ENCODE results near the gene CACNG8.

The CACNG8 gene

DNA sequence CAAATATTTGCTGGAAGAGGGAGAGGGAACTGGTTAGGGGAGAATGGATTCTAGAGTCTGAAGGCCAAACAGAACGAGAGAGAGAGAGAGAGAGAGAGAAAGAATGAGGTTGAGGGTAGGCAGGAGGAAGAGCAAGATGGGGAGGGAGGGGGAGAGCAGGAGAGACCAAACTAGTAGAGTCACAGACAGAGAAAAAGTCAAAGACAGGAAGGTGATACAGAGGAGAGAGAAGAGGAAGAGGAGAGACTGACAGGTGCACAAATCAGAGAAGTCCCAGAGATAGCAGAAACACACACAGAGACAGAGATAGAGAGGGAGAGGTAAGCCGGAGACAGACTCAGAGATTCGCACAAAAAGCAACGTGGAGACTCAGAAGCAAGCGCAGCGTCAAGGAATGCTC, 23.1 kb downstream of the CACNG8 start:
- DNase-seq, result no peak
- in situ Hi-C loops (cut with HindIII; ENCODE audit: low pct_ligation_motif_present, low pct_unique_long_range_greater_than_20kb, low sequenced_read_pairs), result no loop called here

- DNase-seq, result no peak
- in situ Hi-C loops (cut with HindIII; ENCODE audit: low pct_ligation_motif_present, low pct_unique_long_range_greater_than_20kb, low sequenced_read_pairs), result no loop called here
Observed at GRCh38 chr19:53988981-53989380, 26.2 kb downstream of the CACNG8 start.

DNA sequence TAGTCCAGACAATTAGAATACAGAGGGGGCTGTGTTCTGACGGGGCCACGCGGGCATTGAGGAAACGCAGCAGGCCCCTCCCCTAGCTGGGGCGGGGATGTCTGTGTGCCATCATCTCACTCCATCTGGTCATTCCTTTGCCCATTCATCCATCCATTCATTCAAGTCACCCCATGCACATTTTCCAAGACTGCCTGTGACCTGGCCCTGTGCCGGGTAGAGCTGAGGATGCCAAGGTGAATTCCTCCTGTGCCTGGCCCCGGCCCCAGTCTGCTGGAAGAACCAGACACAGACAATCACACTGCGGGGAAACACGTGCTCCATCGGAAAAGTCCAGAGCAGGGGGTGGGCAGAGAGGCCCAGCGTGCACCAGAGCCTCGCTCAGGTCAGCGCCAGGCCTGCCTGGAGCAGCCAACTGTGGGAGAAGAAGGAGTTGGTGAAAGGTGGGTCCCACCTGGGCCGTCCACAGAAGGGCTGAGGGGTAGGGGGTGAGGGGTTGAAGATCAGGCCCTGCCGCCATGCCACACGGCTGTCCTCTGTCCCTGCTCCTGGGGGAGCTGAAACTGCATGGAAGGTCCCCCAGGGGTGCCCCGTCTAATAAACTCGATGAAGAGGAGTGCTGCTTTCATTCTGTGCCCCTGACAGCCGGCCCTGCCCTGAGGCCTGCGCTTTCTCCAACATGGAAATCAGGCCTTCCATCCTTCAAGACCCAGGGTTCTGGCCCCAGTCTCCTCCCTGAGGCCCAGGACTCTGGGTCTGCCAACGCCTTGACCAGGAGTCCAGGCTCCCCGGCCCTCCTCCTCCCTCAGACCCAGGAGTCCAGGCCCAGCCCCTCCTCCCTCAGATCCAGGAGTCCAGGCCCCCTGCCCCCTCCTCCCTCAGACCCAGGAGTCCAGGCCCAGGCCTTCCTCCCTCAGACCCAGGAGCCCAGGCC, 27.1 kb downstream of the CACNG8 start:
- in situ Hi-C loops (cut with HindIII; ENCODE audit: low pct_ligation_motif_present, low pct_unique_long_range_greater_than_20kb, low sequenced_read_pairs), result no loop called here
- DNase-seq, result no peak

DNA sequence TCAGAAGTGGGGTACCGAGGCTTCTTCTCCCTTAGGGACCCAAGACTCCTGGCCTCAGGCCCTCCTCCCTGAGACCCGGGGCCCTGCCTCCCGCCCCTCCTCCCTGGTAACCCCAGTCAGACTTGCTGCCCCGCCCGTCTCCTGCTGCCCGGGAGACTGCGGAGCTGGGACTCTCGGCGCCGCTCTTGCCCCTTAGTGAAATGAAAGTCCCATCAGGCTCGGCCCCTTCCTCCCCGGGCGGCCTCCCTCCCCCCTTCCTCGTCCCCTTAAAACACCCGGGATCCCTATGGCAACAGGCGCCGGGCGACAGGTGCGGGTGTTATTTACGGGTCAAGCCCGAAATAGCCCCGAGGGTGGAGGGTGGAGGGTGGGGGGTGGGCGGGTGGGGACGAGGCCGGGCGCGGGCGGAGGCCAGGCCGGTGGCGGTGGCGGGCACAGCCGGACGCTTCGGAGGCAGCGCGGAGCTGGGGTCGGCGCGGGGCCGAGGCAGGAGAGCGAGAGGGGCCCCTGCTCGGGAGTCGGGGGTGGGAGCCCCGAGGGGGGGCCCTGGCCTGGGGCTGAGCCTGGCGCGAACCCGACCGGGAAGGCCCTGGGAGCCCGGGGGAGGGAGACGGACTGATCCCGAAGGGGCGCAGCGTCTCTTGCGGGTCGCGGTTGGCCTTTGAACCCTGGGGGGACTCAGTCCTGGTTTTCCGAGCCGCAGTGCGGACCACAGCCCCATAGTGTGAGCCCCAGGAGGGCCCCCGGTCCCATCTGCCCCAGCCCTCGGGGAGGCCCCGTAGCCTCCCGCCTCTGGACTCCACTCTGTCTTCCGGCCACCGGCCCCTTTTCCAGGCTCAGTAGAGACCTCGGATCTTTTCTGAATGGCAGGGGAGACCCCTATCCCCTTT, 28.7 kb downstream of the CACNG8 start, which contains the start of gene CACNG6:
Gene CACNG6, plus strand, starts transcription at position 414 of the 890 bp plus-strand sequence. CDS start 1,241 bp downstream, outside the sequence.
- in situ Hi-C loops (cut with HindIII; ENCODE audit: low pct_ligation_motif_present, low pct_unique_long_range_greater_than_20kb, low sequenced_read_pairs), result no loop called here
- DNase-seq, result no peak

DNA sequence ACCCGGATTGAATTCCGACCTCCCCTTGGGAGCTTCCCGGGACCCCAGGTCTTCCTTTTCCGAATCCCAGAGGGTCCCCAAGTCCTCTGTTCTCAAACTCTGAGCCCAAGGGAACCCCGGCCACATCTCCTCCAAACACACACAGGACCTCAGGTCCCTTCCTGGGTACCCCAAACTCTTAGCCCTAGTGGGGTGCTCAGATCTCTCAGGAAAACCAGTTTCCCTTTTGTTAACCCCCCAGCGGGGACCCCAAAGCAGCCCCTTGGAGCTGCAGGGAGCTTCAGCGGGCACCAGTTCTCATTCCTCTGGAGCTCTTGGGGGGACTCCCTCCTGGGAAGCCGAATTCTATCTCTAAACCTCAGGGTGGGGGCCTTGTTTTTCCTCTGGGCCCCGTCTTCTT, 29.5 kb downstream of the CACNG8 start:
- DNase-seq, result no peak
- in situ Hi-C loops (cut with HindIII; ENCODE audit: low pct_ligation_motif_present, low pct_unique_long_range_greater_than_20kb, low sequenced_read_pairs), result no loop called here

DNA sequence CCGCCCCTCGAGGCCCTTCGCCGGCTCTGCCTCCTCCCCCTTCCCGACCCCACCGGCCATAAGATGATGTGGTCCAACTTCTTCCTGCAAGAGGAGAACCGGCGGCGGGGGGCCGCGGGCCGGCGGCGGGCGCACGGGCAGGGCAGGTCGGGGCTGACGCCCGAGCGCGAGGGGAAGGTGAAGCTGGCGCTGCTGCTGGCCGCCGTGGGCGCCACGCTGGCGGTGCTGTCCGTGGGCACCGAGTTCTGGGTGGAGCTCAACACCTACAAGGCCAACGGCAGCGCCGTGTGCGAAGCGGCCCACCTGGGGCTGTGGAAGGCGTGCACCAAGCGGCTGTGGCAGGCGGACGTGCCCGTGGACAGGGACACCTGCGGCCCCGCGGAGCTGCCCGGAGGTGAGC, 30.1 kb downstream of the CACNG8 start:
- in situ Hi-C loops (cut with HindIII; ENCODE audit: low pct_ligation_motif_present, low pct_unique_long_range_greater_than_20kb, low sequenced_read_pairs), result no loop called here

GRCh38 chr19:53993448-53993847, 30.7 kb downstream of the CACNG8 start:
- in situ Hi-C loops (cut with HindIII; ENCODE audit: low pct_ligation_motif_present, low pct_unique_long_range_greater_than_20kb, low sequenced_read_pairs), result no loop called here
- no peak for DNase-seq

More for the DNA sequence above, 30.1 kb downstream of the CACNG8 start:
- no peak for DNase-seq

- DNase-seq, result no peak
- in situ Hi-C loops (cut with HindIII; ENCODE audit: low pct_ligation_motif_present, low pct_unique_long_range_greater_than_20kb, low sequenced_read_pairs), result no loop called here
Observed at GRCh38 chr19:53994811-53995210, 32.1 kb downstream of the CACNG8 start.

DNA sequence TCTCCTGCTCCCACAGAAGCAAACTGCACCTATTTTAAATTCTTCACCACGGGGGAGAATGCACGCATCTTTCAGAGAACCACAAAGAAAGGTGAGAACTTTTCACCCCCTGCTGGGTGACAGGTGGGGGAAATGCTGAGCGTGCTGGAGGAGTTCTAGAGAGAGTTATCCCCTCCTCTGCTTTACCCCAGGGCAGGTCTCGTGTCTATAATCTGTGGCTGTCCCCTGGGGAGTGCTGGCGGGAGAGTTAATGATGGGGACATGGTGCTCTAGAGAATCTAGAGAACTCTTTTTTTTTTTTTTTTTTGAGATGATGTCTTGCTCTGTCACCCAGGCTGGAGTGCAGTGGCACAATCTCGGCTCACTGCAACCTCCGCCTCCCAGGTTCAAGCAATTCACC, 35.5 kb downstream of the CACNG8 start:
- no peak for DNase-seq
- in situ Hi-C loops (cut with HindIII; ENCODE audit: low pct_ligation_motif_present, low pct_unique_long_range_greater_than_20kb, low sequenced_read_pairs), result no loop called here

DNA sequence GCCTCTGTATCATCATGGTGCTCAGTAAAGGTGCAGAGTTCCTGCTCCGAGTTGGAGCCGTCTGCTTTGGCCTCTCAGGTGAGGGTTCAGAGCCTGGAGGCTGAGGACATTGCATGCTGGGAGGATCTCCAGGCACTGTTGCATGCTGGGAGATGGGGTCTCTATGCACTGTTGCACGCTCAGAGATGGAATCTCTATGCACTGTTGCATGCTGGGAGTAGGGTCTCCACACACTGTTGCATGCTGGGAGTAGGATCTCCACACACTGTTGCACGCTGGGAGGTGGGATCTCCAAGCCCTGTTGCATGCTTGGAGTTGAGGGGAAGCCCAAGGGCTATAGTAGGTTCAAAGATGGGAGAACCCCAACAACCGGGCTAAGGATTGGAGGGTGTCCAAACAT, 37.0 kb downstream of the CACNG8 start:
- in situ Hi-C loops (cut with HindIII; ENCODE audit: low pct_ligation_motif_present, low pct_unique_long_range_greater_than_20kb, low sequenced_read_pairs), result no loop called here
- no peak for DNase-seq

- in situ Hi-C loops (cut with HindIII; ENCODE audit: low pct_ligation_motif_present, low pct_unique_long_range_greater_than_20kb, low sequenced_read_pairs), result no loop called here
Observed at GRCh38 chr19:54001496-54001895, 38.8 kb downstream of the CACNG8 start.

GRCh38 chr19:54002495-54003315, 40.0 kb downstream of the CACNG8 start:
- DNase-seq, result no peak

More at GRCh38 chr19:54001496-54001895, 38.8 kb downstream of the CACNG8 start:
- no peak for DNase-seq

DNA sequence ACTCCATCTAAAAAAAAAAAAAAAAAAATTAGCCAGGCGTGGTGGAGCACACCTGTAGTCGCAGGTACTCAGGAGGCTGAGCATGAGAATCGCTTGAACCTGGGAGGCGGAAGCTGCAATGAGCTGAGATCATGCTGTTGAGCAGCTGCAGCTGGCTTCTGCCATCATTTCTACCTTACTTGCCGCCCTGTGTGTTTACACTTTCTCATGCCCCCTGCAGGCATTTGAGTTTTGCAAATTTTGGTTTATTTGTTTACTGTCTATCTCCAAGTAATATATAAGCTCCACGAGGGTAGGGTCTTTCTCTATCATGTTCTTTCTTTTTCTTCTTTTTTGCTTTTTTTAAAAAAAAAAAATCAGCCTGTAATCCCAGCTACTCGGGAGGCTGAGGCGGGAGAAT, 46.7 kb downstream of the CACNG8 start:
- DNase-seq, result no peak

More at GRCh38 chr19:54002495-54003315, 40.0 kb downstream of the CACNG8 start:
- in situ Hi-C loops (cut with HindIII; ENCODE audit: low pct_ligation_motif_present, low pct_unique_long_range_greater_than_20kb, low sequenced_read_pairs), result no loop called here

GRCh38 chr19:54010474-54010873, 47.7 kb downstream of the CACNG8 start:
- in situ Hi-C loops (cut with HindIII; ENCODE audit: low pct_ligation_motif_present, low pct_unique_long_range_greater_than_20kb, low sequenced_read_pairs), result no loop called here
- DNase-seq, result no peak

More for the DNA sequence above, 46.7 kb downstream of the CACNG8 start:
- in situ Hi-C loops (cut with HindIII; ENCODE audit: low pct_ligation_motif_present, low pct_unique_long_range_greater_than_20kb, low sequenced_read_pairs), result no loop called here

DNA sequence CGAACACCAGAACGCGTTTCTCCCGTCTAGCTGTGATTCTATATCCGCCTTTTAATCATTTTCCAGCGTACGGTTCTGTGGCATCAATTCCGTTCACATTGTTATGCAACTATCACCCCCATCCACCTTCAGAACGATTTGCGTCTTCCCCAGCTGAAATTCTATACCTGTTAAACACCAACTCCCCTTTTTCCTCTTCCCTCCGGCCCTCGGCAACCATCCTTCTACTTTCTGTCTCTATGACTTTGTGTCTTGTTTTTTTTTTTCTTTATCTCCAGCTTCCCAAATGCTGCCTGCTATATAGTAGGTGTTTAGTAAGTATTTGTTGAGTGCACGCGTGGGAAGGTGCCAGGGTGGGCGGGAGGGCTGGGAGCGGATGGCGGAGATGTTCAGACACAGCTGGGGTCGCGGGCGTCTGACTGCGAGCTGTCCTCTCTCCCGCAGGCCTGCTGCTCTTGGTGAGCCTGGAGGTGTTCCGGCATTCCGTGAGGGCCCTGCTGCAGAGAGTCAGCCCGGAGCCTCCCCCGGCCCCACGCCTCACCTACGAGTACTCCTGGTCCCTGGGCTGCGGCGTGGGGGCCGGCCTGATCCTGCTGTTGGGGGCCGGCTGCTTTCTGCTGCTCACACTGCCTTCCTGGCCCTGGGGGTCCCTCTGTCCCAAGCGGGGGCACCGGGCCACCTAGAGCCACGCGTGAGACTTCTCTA, 48.9 kb downstream of the CACNG8 start:
- in situ Hi-C loops (cut with HindIII; ENCODE audit: low pct_ligation_motif_present, low pct_unique_long_range_greater_than_20kb, low sequenced_read_pairs), result no loop called here
- DNase-seq, result no peak

DNA sequence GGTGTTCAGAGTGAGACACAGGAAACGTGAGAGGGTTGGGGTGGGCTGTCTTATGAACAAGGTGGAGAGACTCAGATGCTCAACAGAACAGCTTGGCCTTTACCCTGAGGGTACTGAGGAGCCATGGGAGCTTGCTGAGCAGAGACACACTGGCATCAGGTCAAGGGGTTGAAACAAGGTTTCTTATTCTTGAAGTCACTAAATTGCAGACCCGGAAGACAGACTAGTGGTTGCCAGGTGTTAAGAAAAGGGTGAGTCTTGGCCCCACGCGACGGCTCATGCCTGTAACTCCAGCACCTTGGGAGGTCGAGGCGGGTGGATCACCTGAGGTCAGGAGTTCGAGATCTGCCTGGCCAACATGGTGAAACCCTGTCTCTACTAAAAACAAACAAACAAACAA, 51.1 kb downstream of the CACNG8 start:
- DNase-seq, result no peak
- in situ Hi-C loops (cut with HindIII; ENCODE audit: low pct_ligation_motif_present, low pct_unique_long_range_greater_than_20kb, low sequenced_read_pairs), result no loop called here

DNA sequence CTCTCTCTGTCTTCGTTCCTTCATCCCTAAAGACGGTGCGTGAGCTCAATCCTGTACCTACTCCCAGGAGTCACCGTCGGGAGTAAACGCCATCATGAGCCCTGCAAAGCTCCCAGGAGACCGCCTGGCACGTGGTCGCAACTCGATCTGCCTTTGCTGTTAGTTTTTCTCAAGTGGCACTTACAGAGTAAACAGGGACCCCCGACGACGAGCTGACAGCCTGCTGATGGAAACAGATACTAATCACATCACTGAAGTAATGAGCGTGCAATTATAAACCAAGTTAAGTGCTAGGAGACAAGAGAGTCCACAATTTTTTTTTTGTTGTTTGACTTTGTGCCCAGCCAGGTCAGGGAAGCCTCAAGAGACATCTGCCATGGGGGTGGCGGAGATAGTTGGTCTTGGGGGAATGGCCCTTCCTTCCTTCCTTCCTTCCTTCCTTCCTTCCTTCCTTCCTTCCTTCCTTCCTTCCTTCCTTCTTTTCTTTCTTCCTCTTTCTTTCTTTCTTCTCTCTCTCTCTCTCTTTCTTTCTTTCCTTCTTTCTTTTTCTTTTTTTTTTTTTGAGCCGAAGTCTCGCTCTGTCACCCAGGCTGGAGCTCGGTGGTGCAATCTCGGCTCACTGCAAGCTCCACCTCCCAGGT, 52.3 kb downstream of the CACNG8 start:
- in situ Hi-C loops (cut with HindIII; ENCODE audit: low pct_ligation_motif_present, low pct_unique_long_range_greater_than_20kb, low sequenced_read_pairs), result no loop called here

More for the DNA sequence above, 52.3 kb downstream of the CACNG8 start:
- DNase-seq, result no peak
